HepG2 (cell line): ENCODE measurements around the gene TMEM117. TPM values are rescaled to one million over a fixed set of nuclear protein-coding genes. Genes with fewer than 3 reads are reported as not detected.

Experiments
- ATAC-seq: fragments of 200-7000 bp; cut with Tn5 transposase; 3 replicates; pipeline ENCODE4 v1.9.1; 2020; ENCODE audit warnings: mild to moderate bottlenecking, moderate library complexity
- BruUV-seq: library from RNA; stranded (reverse); fragments of 400-500 nt; replicated peaks from 2 replicates; lab custom pipeline; 2021; lab: Mats Ljungman, UMichigan
- CTCF ChIA-PET: fragments of 300-600 bp; formaldehyde crosslinking; extraction: SDS; loops from one replicate; lab custom pipeline; 2021; ENCODE audit warnings: low total read pairs, inconsistent platforms, low intra/inter-chr PET ratio; lab: Yijun Ruan, JAX
- POLR2A ChIA-PET: fragments of 350-600 bp; sonication (Branson Sonifier 250); formaldehyde crosslinking; loops from one replicate; lab custom pipeline; 2020; ENCODE audit warnings: antibody characterized with exemption, inconsistent platforms; lab: Yijun Ruan, JAX
- DNase-seq: peaks from one replicate; pipeline ENCODE4 v3.0.0-alpha.2; 2015; ENCODE audit warnings: low spot score
- FAIRE-seq: peaks from 3 replicates; lab custom pipeline; 2011; peaks lifted over from hg19 to GRCh38; lab: Jason Lieb, UNC
- H2AFZ ChIP-seq: one replicate; pipeline ENCODE4 v1.6.1; 2011; ENCODE audit warnings: low read length, inconsistent platforms
- H3K27ac ChIP-seq: fragments of 300-600 bp; 3 replicates; pipeline ENCODE4 v1.8.0; 2011; ENCODE audit warnings: mixed run types, mild to moderate bottlenecking, mixed read lengths, low read length, inconsistent platforms; ENCODE audit not compliant: insufficient read depth; ENCODE audit errors: extremely low read length
- H3K27me3 ChIP-seq, 2 experiments: fragments of 200-600 bp in 1 of 2; 2 replicates in 1 of 2; 3 replicates in 1 of 2; pipeline versions ENCODE4 v1.6.0 to v1.8.0; 2011; ENCODE audit warnings: low read length in 2 of 2, mild to moderate bottlenecking in 2 of 2, moderate library complexity in 2 of 2, inconsistent platforms in 1 of 2; ENCODE audit not compliant: insufficient read depth in 2 of 2, control insufficient read depth in 1 of 2
- H3K36me3 ChIP-seq, 2 experiments: fragments of 200-600 bp in 1 of 2; replicated peaks in 1 of 2; 2 replicates in 1 of 2; 3 replicates in 1 of 2; pipeline versions ENCODE4 v1.5.1 to v1.8.0; 2011; ENCODE audit warnings: low read length in 2 of 2, inconsistent platforms in 1 of 2; ENCODE audit not compliant: insufficient read depth in 2 of 2, control insufficient read depth in 1 of 2
- H3K4me1 ChIP-seq: 2 replicates; pipeline ENCODE4 v1.5.1; 2012; ENCODE audit warnings: low read length, inconsistent platforms; ENCODE audit not compliant: insufficient read depth
- H3K4me2 ChIP-seq: 2 replicates; pipeline ENCODE4 v1.6.0; 2011; ENCODE audit warnings: low read depth, low read length, inconsistent platforms
- H3K4me3 ChIP-seq, 3 experiments: fragments of 200-600 bp in 1 of 3; sonication (generic), shearing (Covaris generic) in 1 of 3; replicated peaks in 1 of 3; 2 replicates each; pipeline ENCODE4 v1.5.1; 2011 to 2016; ENCODE audit warnings: low read length in 3 of 3, inconsistent platforms in 2 of 3, low read depth in 2 of 3, mild to moderate bottlenecking in 2 of 3, control low read depth in 1 of 3, mixed read lengths in 1 of 3; ENCODE audit not compliant: insufficient read depth in 1 of 3
- H3K79me2 ChIP-seq: one replicate; pipeline ENCODE4 v1.6.1; 2011; ENCODE audit warnings: low read length, inconsistent platforms; ENCODE audit not compliant: insufficient read depth
- H3K9ac ChIP-seq: 2 replicates; pipeline ENCODE4 v1.6.0; 2011; ENCODE audit warnings: mild to moderate bottlenecking, low read depth, low read length, inconsistent platforms; ENCODE audit not compliant: insufficient read depth
- H3K9me3 ChIP-seq: 2 replicates; pipeline ENCODE4 v1.5.1; 2012; ENCODE audit warnings: mild to moderate bottlenecking, low read length
- H4K20me1 ChIP-seq: 2 replicates; pipeline ENCODE4 v1.6.0; 2011; ENCODE audit warnings: inconsistent platforms, mild to moderate bottlenecking, low read length, moderate library complexity; ENCODE audit not compliant: insufficient read depth
- CERS6 ChIP-seq: sonication (generic); formaldehyde crosslinking; IDR thresholded peaks from 2 replicates; pipeline ENCODE4 v1.5.0; 2020; ENCODE audit warnings: missing genetic modification reagents
- GABPA ChIP-seq, 2 experiments: IDR thresholded peaks; 2 replicates each; pipeline ENCODE4 v1.6.1; 2011 to 2016; ENCODE audit warnings: low read depth in 2 of 2, low read length in 1 of 2, missing biosample characterization in 1 of 2, missing genetic modification characterization in 1 of 2
- NAIF1 ChIP-seq: sonication (generic); formaldehyde crosslinking; IDR thresholded peaks from 2 replicates; pipeline ENCODE4 v1.5.0; 2020; ENCODE audit warnings: mild to moderate bottlenecking, missing genetic modification reagents, borderline replicate concordance
- SETDB1 ChIP-seq: sonication (generic); formaldehyde crosslinking; IDR thresholded peaks from 2 replicates; pipeline ENCODE4 v1.5.1; 2020; ENCODE audit warnings: missing genetic modification reagents, mild to moderate bottlenecking, borderline replicate concordance
- ZKSCAN8 ChIP-seq: IDR thresholded peaks from 2 replicates; pipeline ENCODE4 v1.6.1; 2016; ENCODE audit warnings: borderline replicate concordance, missing genetic modification reagents, missing compliant biosample characterization
- ZNF235 ChIP-seq: sonication (generic); formaldehyde crosslinking; IDR thresholded peaks from 2 replicates; pipeline ENCODE4 v1.8.1; 2023; ENCODE audit warnings: mild to moderate bottlenecking, missing genetic modification reagents, borderline replicate concordance
- ZNF263 ChIP-seq: sonication (generic); formaldehyde crosslinking; IDR thresholded peaks from 2 replicates; pipeline ENCODE4 v1.4.0; 2020; ENCODE audit warnings: missing genetic modification reagents
- ZNF276 ChIP-seq: sonication (generic); formaldehyde crosslinking; IDR thresholded peaks from 2 replicates; pipeline ENCODE4 v1.4.0; 2020; ENCODE audit warnings: mild to moderate bottlenecking, low read depth, missing genetic modification reagents
- ZNF30 ChIP-seq: sonication (generic); formaldehyde crosslinking; IDR thresholded peaks from 2 replicates; pipeline ENCODE4 v1.5.0; 2020; ENCODE audit warnings: mild to moderate bottlenecking, missing genetic modification reagents
- ZNF567 ChIP-seq: sonication (generic); formaldehyde crosslinking; IDR thresholded peaks from 2 replicates; pipeline ENCODE4 v1.8.1; 2023; ENCODE audit warnings: mild to moderate bottlenecking, missing genetic modification reagents, borderline replicate concordance
- ZNF788 ChIP-seq: sonication (generic); formaldehyde crosslinking; IDR thresholded peaks from 2 replicates; pipeline ENCODE4 v1.5.0; 2020; ENCODE audit warnings: mild to moderate bottlenecking, missing genetic modification reagents, borderline replicate concordance
- WGBS: methylation state at CpG from one replicate; pipeline ENCODE4 v1.1.6; 2017; ENCODE audit warnings: low lambda C conversion rate; 5-methylcytosine and 5-hydroxymethylcytosine counted together
- in situ Hi-C: cut with HindIII; loops from 2 replicates; pipeline ENCODE4 v1.10.0; 2017; ENCODE audit warnings: low pct_unique_long_range_greater_than_20kb; ENCODE audit not compliant: extremely low pct_ligation_motif_present
- intact Hi-C: fragments of 100-400 bp; cut with micrococcal nuclease; formaldehyde crosslinking; loops from one replicate; pipeline ENCODE4 v1.10.0; 2022; ENCODE audit not compliant: unreplicated experiment
- polyA plus RNA-seq, 8 experiments: library from polyadenylated mRNA; depleted of rRNA in 3 of 8; stranded (reverse) in 7 of 8; unstranded in 1 of 8; fragments of >200 nt; fragmentation: Illumina TruSeq in 4 of 8; extraction: Trizol in 4 of 8; gene quantifications; 2 replicates each; pipeline versions ENCODE4 v1.2.1 to v1.2.3, GENCODE V29; 2011 to 2016; ENCODE audit warnings: low read depth in 4 of 8, missing spikeins in 1 of 8, mixed read lengths in 1 of 8; ENCODE audit not compliant: insufficient read depth in 1 of 8
- total RNA-seq, 5 experiments: library from RNA; depleted of rRNA; stranded (reverse); fragments of >200 nt; fragmentation: Illumina TruSeq; extraction: Trizol; gene quantifications; 2 replicates each; pipeline ENCODE4 v1.2.3, GENCODE V29; 2016; ENCODE audit warnings: low read depth in 1 of 5

Gene TMEM117
- total and polyA plus RNA-seq, 2 of the 13 experiments (the other 11 are each of a cell fraction or from before 2014, with no cell fraction given), result 2.8 to 8.5 TPM

- in situ Hi-C loops (no loop called here), intact Hi-C loops (no loop called here)
- CTCF ChIA-PET, result no interaction called here
- no peak for FAIRE-seq
- TF ChIP-seq ZNF788 (CRISPR knock-in tag) (no peak), ZNF567 (CRISPR knock-in tag) (no peak), ZNF276 (CRISPR knock-in tag) (no peak), NAIF1 (no peak), ZNF30 (CRISPR knock-in tag) (no peak), GABPA (IDR thresholded peaks at IDR 0.05; ENCODE audit: low read depth, low read length) (no peak), GABPA (CRISPR knock-in tag; IDR thresholded peaks at IDR 0.05; ENCODE audit: low read depth) (no peak), ZKSCAN8 (CRISPR knock-in tag) (no peak), SETDB1 (CRISPR knock-in tag) (no peak), ZNF263 (CRISPR knock-in tag) (no peak), ZNF235 (CRISPR knock-in tag) (no peak), CERS6 (no peak)
- no peaks in the 10 kb centered on the region for H3K36me3 ChIP-seq
- no peaks in the 10 kb centered on the region for H3K27me3 ChIP-seq
- H4K20me1 ChIP-seq, result no peaks in the 10 kb centered on the region
- WGBS, result 97% methylated on average over 3 of the region's 3 CpGs
- no peaks in the 10 kb centered on the region for H3K9me3 ChIP-seq
- H2AFZ ChIP-seq, result no peak overlapping the region
- POLR2A ChIA-PET, result interaction anchor here (0.8 to 1.1 kb wide), 2 partner anchors 12 to 35 kb away, joined by 3 to 6 read pairs; partner anchors contain the start of gene TWF1
- no peak overlapping the region for H3K4me3 ChIP-seq
- peaks cover 34% of the 10 kb centered on the region for H3K4me1 ChIP-seq
- no peak for DNase-seq
- BruUV-seq, result no TSS peak
- ATAC-seq, result no peak
- no peaks in the 10 kb centered on the region for H3K79me2 ChIP-seq
- no peak overlapping the region for H3K4me2 ChIP-seq
- H3K27ac ChIP-seq, result no peak overlapping the region
- H3K9ac ChIP-seq, result no peak overlapping the region
These were observed 5.4 kb downstream of the TMEM117 start for GRCh38 chr12:43841253-43841652.
